ENCODE data around the gene MASP1. TPM values are rescaled to one million over a fixed set of nuclear protein-coding genes. Genes with fewer than 3 reads are reported as not detected.

Gene MASP1
- total RNA-seq, 1 experiment from 2014 or later, result not detected

- Histone ChIP-seq H3K36me3 (ENCODE audit: control insufficient read depth, insufficient read depth, low read length) (no peaks in the 10 kb centered on the region), H3K27me3 (ENCODE audit: control insufficient read depth, insufficient read depth, low read length) (peaks cover 13% of the 10 kb centered on the region; the same call in 1 of the 2 replicates), H3K4me1 (ENCODE audit: control insufficient read depth, insufficient read depth, low read length) (no peaks in the 10 kb centered on the region), H3K4me3 (ENCODE audit: low read depth in 2 of 2, low read length in 2 of 2) (no peak overlapping the region), H3K9me3 (ENCODE audit: control insufficient read depth, insufficient read depth, low read depth, low read length) (peaks cover 7% of the 10 kb centered on the region; the same call in 1 of the 2 replicates), H3K27ac (ENCODE audit: low read length) (no peak overlapping the region)
- CTCF ChIA-PET, result no interaction called here
- ATAC-seq (no peak), DNase-seq (ENCODE audit: low read depth, low spot score) (no peak)
- in situ Hi-C loops (cut with HindIII; ENCODE audit: low pct_unique_long_range_greater_than_20kb, low sequenced_read_pairs), result no loop called here
- no peak for TF ChIP-seq CTCF (IDR thresholded peaks at IDR 0.05)
- no peak for TF ChIP-seq REST (IDR thresholded peaks at IDR 0.05; ENCODE audit: insufficient read depth in 1 of 2, low read depth in 2 of 2, low read length in 1 of 2)
- POLR2A ChIA-PET, result no interaction called here
- no TSS peak for BruUV-seq (replicated peaks)
- intact Hi-C loops (cut with micrococcal nuclease; ENCODE audit: unreplicated experiment), result no loop called here
Observed at GRCh38 chr3:187274315-187274976, 17.1 kb downstream of the MASP1 start.

GRCh38 chr3:187271582-187271981, 20.0 kb downstream of the MASP1 start:
- TF ChIP-seq CTCF (IDR thresholded peaks at IDR 0.05) (no peak), SIN3A (IDR thresholded peaks at IDR 0.05; ENCODE audit: borderline replicate concordance, insufficient read depth, low read depth, low read length) (no peak), REST (IDR thresholded peaks at IDR 0.05; ENCODE audit: insufficient read depth in 1 of 2, low read depth in 2 of 2, low read length in 1 of 2) (no peak), POLR2AphosphoS5 (IDR thresholded peaks at IDR 0.05; ENCODE audit: low read depth, low read length) (no peak), TCF7L2 (IDR thresholded peaks at IDR 0.05; ENCODE audit: low read depth, low read length) (no peak)
- POLR2A ChIA-PET, result no interaction called here
- CTCF ChIA-PET, result no interaction called here
- Histone ChIP-seq H3K27ac (ENCODE audit: low read length) (no peak overlapping the region), H3K36me3 (ENCODE audit: control insufficient read depth, insufficient read depth, low read length) (no peaks in the 10 kb centered on the region), H3K27me3 (ENCODE audit: control insufficient read depth, insufficient read depth, low read length) (peaks cover 11% of the 10 kb centered on the region; the same call in 1 of the 2 replicates), H3K9me3 (ENCODE audit: control insufficient read depth, insufficient read depth, low read depth, low read length) (peaks cover 8% of the 10 kb centered on the region; the same call in 1 of the 2 replicates), H3K4me1 (ENCODE audit: control insufficient read depth, insufficient read depth, low read length) (no peaks in the 10 kb centered on the region), H3K4me3 (ENCODE audit: low read depth in 2 of 2, low read length in 2 of 2) (no peak overlapping the region)
- in situ Hi-C loops (cut with HindIII; ENCODE audit: low pct_unique_long_range_greater_than_20kb, low sequenced_read_pairs) (no loop called here), intact Hi-C loops (cut with micrococcal nuclease; ENCODE audit: unreplicated experiment) (no loop called here)
- ATAC-seq, result no peak
- DNase-seq (ENCODE audit: low read depth, low spot score), result no peak
- BruUV-seq (replicated peaks), result no TSS peak
